HepG2 (cell line): ENCODE measurements around the gene MADCAM1. TPM values are rescaled to one million over a fixed set of nuclear protein-coding genes. Genes with fewer than 3 reads are reported as not detected.
"Not testable (repeated sequence)": the region's sequence is repeated elsewhere in the genome, so short reads cannot be mapped to it uniquely, and the experiment has no call there.

ENCODE experiments used
- ATAC-seq: fragments of 200-7000 bp; cut with Tn5 transposase; 3 replicates; pipeline ENCODE4 v1.9.1; 2020; ENCODE audit warnings: mild to moderate bottlenecking, moderate library complexity
- BruUV-seq: library from RNA; stranded (reverse); fragments of 400-500 nt; replicated peaks from 2 replicates; lab custom pipeline; 2021; lab: Mats Ljungman, UMichigan
- CTCF ChIA-PET: fragments of 300-600 bp; formaldehyde crosslinking; extraction: SDS; loops from one replicate; lab custom pipeline; 2021; ENCODE audit warnings: low total read pairs, inconsistent platforms, low intra/inter-chr PET ratio; lab: Yijun Ruan, JAX
- POLR2A ChIA-PET: fragments of 350-600 bp; sonication (Branson Sonifier 250); formaldehyde crosslinking; loops from one replicate; lab custom pipeline; 2020; ENCODE audit warnings: antibody characterized with exemption, inconsistent platforms; lab: Yijun Ruan, JAX
- DNase-seq: peaks from one replicate; pipeline ENCODE4 v3.0.0-alpha.2; 2015; ENCODE audit warnings: low spot score
- FAIRE-seq: peaks from 3 replicates; lab custom pipeline; 2011; peaks lifted over from hg19 to GRCh38; lab: Jason Lieb, UNC
- H2AFZ ChIP-seq: one replicate; pipeline ENCODE4 v1.6.1; 2011; ENCODE audit warnings: low read length, inconsistent platforms
- H3K27ac ChIP-seq: fragments of 300-600 bp; 3 replicates; pipeline ENCODE4 v1.8.0; 2011; ENCODE audit warnings: mixed run types, mild to moderate bottlenecking, mixed read lengths, low read length, inconsistent platforms; ENCODE audit not compliant: insufficient read depth; ENCODE audit errors: extremely low read length
- H3K27me3 ChIP-seq, 2 experiments: fragments of 200-600 bp in 1 of 2; 2 replicates in 1 of 2; 3 replicates in 1 of 2; pipeline versions ENCODE4 v1.6.0 to v1.8.0; 2011; ENCODE audit warnings: low read length in 2 of 2, mild to moderate bottlenecking in 2 of 2, moderate library complexity in 2 of 2, inconsistent platforms in 1 of 2; ENCODE audit not compliant: insufficient read depth in 2 of 2, control insufficient read depth in 1 of 2
- H3K36me3 ChIP-seq, 2 experiments: fragments of 200-600 bp in 1 of 2; replicated peaks in 1 of 2; 2 replicates in 1 of 2; 3 replicates in 1 of 2; pipeline versions ENCODE4 v1.5.1 to v1.8.0; 2011; ENCODE audit warnings: low read length in 2 of 2, inconsistent platforms in 1 of 2; ENCODE audit not compliant: insufficient read depth in 2 of 2, control insufficient read depth in 1 of 2
- H3K4me1 ChIP-seq: 2 replicates; pipeline ENCODE4 v1.5.1; 2012; ENCODE audit warnings: low read length, inconsistent platforms; ENCODE audit not compliant: insufficient read depth
- H3K4me2 ChIP-seq: 2 replicates; pipeline ENCODE4 v1.6.0; 2011; ENCODE audit warnings: low read depth, low read length, inconsistent platforms
- H3K4me3 ChIP-seq, 3 experiments: fragments of 200-600 bp in 1 of 3; sonication (generic), shearing (Covaris generic) in 1 of 3; replicated peaks in 1 of 3; 2 replicates each; pipeline ENCODE4 v1.5.1; 2011 to 2016; ENCODE audit warnings: low read length in 3 of 3, inconsistent platforms in 2 of 3, low read depth in 2 of 3, mild to moderate bottlenecking in 2 of 3, control low read depth in 1 of 3, mixed read lengths in 1 of 3; ENCODE audit not compliant: insufficient read depth in 1 of 3
- H3K79me2 ChIP-seq: one replicate; pipeline ENCODE4 v1.6.1; 2011; ENCODE audit warnings: low read length, inconsistent platforms; ENCODE audit not compliant: insufficient read depth
- H3K9ac ChIP-seq: 2 replicates; pipeline ENCODE4 v1.6.0; 2011; ENCODE audit warnings: mild to moderate bottlenecking, low read depth, low read length, inconsistent platforms; ENCODE audit not compliant: insufficient read depth
- H3K9me3 ChIP-seq: 2 replicates; pipeline ENCODE4 v1.5.1; 2012; ENCODE audit warnings: mild to moderate bottlenecking, low read length
- H4K20me1 ChIP-seq: 2 replicates; pipeline ENCODE4 v1.6.0; 2011; ENCODE audit warnings: inconsistent platforms, mild to moderate bottlenecking, low read length, moderate library complexity; ENCODE audit not compliant: insufficient read depth
- GTF3A ChIP-seq: sonication (generic); formaldehyde crosslinking; conservative IDR thresholded peaks from 2 replicates; pipeline ENCODE4 v1.4.0; 2020; ENCODE audit warnings: mild to moderate bottlenecking, missing genetic modification reagents
- KLF6 ChIP-seq: IDR thresholded peaks from 2 replicates; pipeline ENCODE4 v1.8.0; 2016; ENCODE audit warnings: missing biosample characterization, missing genetic modification reagents
- SETDB1 ChIP-seq: sonication (generic); formaldehyde crosslinking; IDR thresholded peaks from 2 replicates; pipeline ENCODE4 v1.5.1; 2020; ENCODE audit warnings: missing genetic modification reagents, mild to moderate bottlenecking, borderline replicate concordance
- WGBS: methylation state at CpG from one replicate; pipeline ENCODE4 v1.1.6; 2017; ENCODE audit warnings: low lambda C conversion rate; 5-methylcytosine and 5-hydroxymethylcytosine counted together
- in situ Hi-C: cut with HindIII; loops from 2 replicates; pipeline ENCODE4 v1.10.0; 2017; ENCODE audit warnings: low pct_unique_long_range_greater_than_20kb; ENCODE audit not compliant: extremely low pct_ligation_motif_present
- intact Hi-C: fragments of 100-400 bp; cut with micrococcal nuclease; formaldehyde crosslinking; loops from one replicate; pipeline ENCODE4 v1.10.0; 2022; ENCODE audit not compliant: unreplicated experiment
- polyA plus RNA-seq, 8 experiments: library from polyadenylated mRNA; depleted of rRNA in 3 of 8; stranded (reverse) in 7 of 8; unstranded in 1 of 8; fragments of >200 nt; fragmentation: Illumina TruSeq in 4 of 8; extraction: Trizol in 4 of 8; gene quantifications; 2 replicates each; pipeline versions ENCODE4 v1.2.1 to v1.2.3, GENCODE V29; 2011 to 2016; ENCODE audit warnings: low read depth in 4 of 8, missing spikeins in 1 of 8, mixed read lengths in 1 of 8; ENCODE audit not compliant: insufficient read depth in 1 of 8
- total RNA-seq, 5 experiments: library from RNA; depleted of rRNA; stranded (reverse); fragments of >200 nt; fragmentation: Illumina TruSeq; extraction: Trizol; gene quantifications; 2 replicates each; pipeline ENCODE4 v1.2.3, GENCODE V29; 2016; ENCODE audit warnings: low read depth in 1 of 5

Gene MADCAM1
- total and polyA plus RNA-seq, 2 of the 13 experiments (the other 11 are each of a cell fraction or from before 2014, with no cell fraction given): 0.29 to 0.33 TPM

- no peak for TF ChIP-seq SETDB1
- TF ChIP-seq GTF3A (CRISPR knock-in tag): no peak
- TF ChIP-seq KLF6 (CRISPR knock-in tag): no peak
- TF ChIP-seq, all 625 proteins: peak for 79
These were observed 16.1 kb upstream of the MADCAM1 start (continued) for GRCh38 chr19:480016-480855.

- H3K36me3 ChIP-seq, H3K9me3 ChIP-seq, POLR2A ChIA-PET, H2AFZ ChIP-seq, FAIRE-seq, H3K4me3 ChIP-seq, H3K79me2 ChIP-seq, H3K27ac ChIP-seq, H3K9ac ChIP-seq, ATAC-seq, DNase-seq, BruUV-seq, H4K20me1 ChIP-seq, H3K4me2 ChIP-seq, H3K27me3 ChIP-seq: not testable (repeated sequence)
- 72% methylated on average over 3 of the region's 3 CpGs for WGBS
- in situ Hi-C loops: loop anchor here (5.0 kb wide), 1 partner anchor 99 kb away; no protein-coding TSS in a partner anchor
- CTCF ChIA-PET: interaction anchor here (2.6 kb wide), 1 partner anchor 97 kb away, joined by 19 read pairs; no protein-coding TSS in a partner anchor
- peaks cover 24% of the 10 kb centered on the region for H3K4me1 ChIP-seq
- intact Hi-C loops: loop anchor here (2.0 kb wide), 1 partner anchor 92 kb away; no protein-coding TSS in a partner anchor
These were observed 15.2 kb upstream of the MADCAM1 start for GRCh38 chr19:481100-481499.
